ENCODE results near the gene CAPG.

GRCh38 chr2:85420536-85421259 lies 10.5 kb upstream of the CAPG start:
- TF ChIP-seq ESRRA (CRISPR knock-in tag; IDR thresholded peaks at IDR 0.05; ENCODE audit: borderline replicate concordance) (no peak), CTCF (IDR thresholded peaks at IDR 0.05) (peak; percentile 100)

Data from WTC11 (cell line).